Liver (tissue), 3 donors: ENCODE results near the gene HSD11B1L.

Experiments
- JUND ChIP-seq, 2 donors: IDR thresholded peaks; 2 replicates each; pipeline ENCODE4 v1.6.1; 2016; ENCODE audit warnings: antibody characterized with exemption in 2 of 2
- TF ChIP-seq, protein P1 (sequence below): fragments of 150-350 bp; IDR thresholded peaks from 2 replicates; pipeline ENCODE4 v1.5.1; 2017; ENCODE audit warnings: improper control_type of control experiment, low read depth, low read length; ENCODE audit not compliant: missing input control
- donor health status: healthy.
- donor health status: healthy.

DNA sequence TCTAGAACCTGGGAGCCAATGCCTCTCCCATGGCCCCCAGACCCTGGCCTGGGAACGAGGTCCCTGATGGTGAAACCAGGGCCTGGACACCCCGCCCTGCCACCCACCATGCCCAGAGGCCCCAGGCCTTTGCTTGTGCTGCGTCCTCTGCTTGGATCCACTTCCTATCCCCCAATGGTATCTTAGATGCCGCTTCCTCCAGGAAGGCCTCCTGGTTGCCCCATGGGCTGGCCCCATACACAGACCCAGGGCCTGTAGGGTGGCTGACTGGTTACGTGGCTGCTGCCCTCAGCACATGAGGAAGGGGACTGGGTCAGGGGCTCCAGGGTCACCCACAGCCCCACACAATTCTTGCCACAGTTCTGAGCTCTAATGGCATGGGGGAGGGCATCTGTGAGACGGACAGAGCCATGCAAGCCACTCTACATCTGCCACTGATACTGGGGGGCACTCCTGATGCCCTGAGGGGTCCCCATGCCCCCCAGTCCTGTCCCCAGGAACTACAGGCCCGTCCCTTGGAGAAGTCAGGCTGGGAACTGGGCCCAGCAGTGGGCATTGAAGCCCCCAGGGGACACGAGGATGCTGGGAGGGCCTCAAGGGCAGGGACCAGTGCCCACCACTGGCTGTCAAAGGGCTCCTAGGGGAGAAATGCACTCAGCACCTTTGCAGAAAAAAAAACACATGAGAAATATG is 14.3 kb downstream of the HSD11B1L start:
- TF ChIP-seq, protein P1, sequence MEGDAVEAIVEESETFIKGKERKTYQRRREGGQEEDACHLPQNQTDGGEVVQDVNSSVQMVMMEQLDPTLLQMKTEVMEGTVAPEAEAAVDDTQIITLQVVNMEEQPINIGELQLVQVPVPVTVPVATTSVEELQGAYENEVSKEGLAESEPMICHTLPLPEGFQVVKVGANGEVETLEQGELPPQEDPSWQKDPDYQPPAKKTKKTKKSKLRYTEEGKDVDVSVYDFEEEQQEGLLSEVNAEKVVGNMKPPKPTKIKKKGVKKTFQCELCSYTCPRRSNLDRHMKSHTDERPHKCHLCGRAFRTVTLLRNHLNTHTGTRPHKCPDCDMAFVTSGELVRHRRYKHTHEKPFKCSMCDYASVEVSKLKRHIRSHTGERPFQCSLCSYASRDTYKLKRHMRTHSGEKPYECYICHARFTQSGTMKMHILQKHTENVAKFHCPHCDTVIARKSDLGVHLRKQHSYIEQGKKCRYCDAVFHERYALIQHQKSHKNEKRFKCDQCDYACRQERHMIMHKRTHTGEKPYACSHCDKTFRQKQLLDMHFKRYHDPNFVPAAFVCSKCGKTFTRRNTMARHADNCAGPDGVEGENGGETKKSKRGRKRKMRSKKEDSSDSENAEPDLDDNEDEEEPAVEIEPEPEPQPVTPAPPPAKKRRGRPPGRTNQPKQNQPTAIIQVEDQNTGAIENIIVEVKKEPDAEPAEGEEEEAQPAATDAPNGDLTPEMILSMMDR: no peak
- no peak for TF ChIP-seq JUND (IDR thresholded peaks at IDR 0.05)
